Cerebellar cortex (tissue), 1 donor: ENCODE measurements around the gene GCLM.
A peak's percentile ranks its signal among the peaks of the same experiment; 100 is the strongest.
"Not testable (repeated sequence)": the region's sequence is repeated elsewhere in the genome, so short reads cannot be mapped to it uniquely, and the experiment has no call there.

ENCODE experiments used
- DNase-seq: peaks from one replicate; pipeline ENCODE4 v3.0.0-alpha.2; 2015; ENCODE audit warnings: low spot score

The GCLM gene

GRCh38 chr1:93888900-93889299 is 20.3 kb downstream of the GCLM start:
- no peak for DNase-seq

GRCh38 chr1:93882269-93882668 is 27.0 kb downstream of the GCLM start:
- DNase-seq = no peak

GRCh38 chr1:93880731-93881130 is 28.5 kb downstream of the GCLM start:
- DNase-seq = no peak

- DNase-seq = peak; percentile 93
Measured at GRCh38 chr1:93878889-93879586, 30.2 kb downstream of the GCLM start, which contains the start of gene DNTTIP2. Gene DNTTIP2 (minus strand): TSS chr1:93879206. CDS start chr1:93879148, 58 bp downstream.

- DNase-seq = peak; percentile 11
Measured at GRCh38 chr1:93878501-93878888, 30.7 kb downstream of the GCLM start.

- DNase-seq = no peak
Measured at GRCh38 chr1:93877529-93877928, 31.7 kb downstream of the GCLM start.

GRCh38 chr1:93876244-93876643 is 33.0 kb downstream of the GCLM start:
- DNase-seq = no peak

- peak; percentile 20 for DNase-seq
Measured at GRCh38 chr1:93874025-93874651, 35.1 kb downstream of the GCLM start.

GRCh38 chr1:93871366-93871765 is 37.9 kb downstream of the GCLM start:
- DNase-seq = no peak

GRCh38 chr1:93869653-93870052 is 39.6 kb downstream of the GCLM start:
- DNase-seq = no peak

- not testable (repeated sequence) for DNase-seq
Measured at GRCh38 chr1:93868492-93868891, 40.7 kb downstream of the GCLM start.

GRCh38 chr1:93865253-93865652 is 44.0 kb downstream of the GCLM start:
- DNase-seq = no peak

GRCh38 chr1:93864175-93864574 is 45.1 kb downstream of the GCLM start:
- no peak for DNase-seq

- not testable (repeated sequence) for DNase-seq
Measured at GRCh38 chr1:93857653-93858052, 51.6 kb downstream of the GCLM start.

- not testable (repeated sequence) for DNase-seq
Measured at GRCh38 chr1:93855983-93856382, 53.2 kb downstream of the GCLM start.

- DNase-seq = no peak
Measured at GRCh38 chr1:93853940-93854339, 55.3 kb downstream of the GCLM start.

GRCh38 chr1:93851878-93852277 is 57.4 kb downstream of the GCLM start:
- no peak for DNase-seq

GRCh38 chr1:93851327-93851712 is 57.9 kb downstream of the GCLM start:
- no peak for DNase-seq

- peak; percentile 74 for DNase-seq
Measured at GRCh38 chr1:93850687-93851326, 58.4 kb downstream of the GCLM start.

GRCh38 chr1:93848350-93848883 is 60.8 kb downstream of the GCLM start:
- DNase-seq = no peak

GRCh38 chr1:93847811-93848288 is 61.4 kb downstream of the GCLM start:
- peak; percentile 55 for DNase-seq

- peak; percentile 84 for DNase-seq
Measured at GRCh38 chr1:93846992-93847810, 62.0 kb downstream of the GCLM start.
